ENCODE results near the gene TMEM131L. TPM values are rescaled to one million over a fixed set of nuclear protein-coding genes. Genes with fewer than 3 reads are reported as not detected.
"Not testable (repeated sequence)": the region's sequence is repeated elsewhere in the genome, so short reads cannot be mapped to it uniquely, and the experiment has no call there.

TMEM131L gene
- total and polyA plus RNA-seq, 2 donors (not counting 3 experiments of a cell fraction or from before 2014, with no cell fraction given) = 7.7 to 21.2 TPM

- Histone ChIP-seq H3K4me2 (ENCODE audit: insufficient read depth, low read length) (no peak overlapping the region), H3K27ac (ENCODE audit: insufficient read depth, low read depth, low read length) (no peak overlapping the region), H3K9ac (replicated peaks; ENCODE audit: extremely low read depth, insufficient read depth, low read length) (no peak overlapping the region), H2AFZ (ENCODE audit: low read depth, low read length) (no peak overlapping the region), H4K20me1 (replicated peaks; ENCODE audit: control insufficient read depth, extremely low read depth, insufficient read depth, low read length) (no peaks in the 10 kb centered on the region), H3K36me3 (ENCODE audit: control insufficient read depth in 2 of 2, extremely low read depth in 1 of 2, insufficient read depth in 2 of 2, low read length in 2 of 2) (no peaks in the 10 kb centered on the region), H3K9me1 (replicated peaks; ENCODE audit: control insufficient read depth, extremely low read depth, insufficient read depth, low read length) (no peaks in the 10 kb centered on the region), H3K4me3 (replicated peaks in 1 of 3; ENCODE audit: insufficient read depth in 1 of 3, low read depth in 1 of 3, low read length in 3 of 3) (no peak overlapping the region), H3K4me1 (ENCODE audit: control insufficient read depth, extremely low read depth, insufficient read depth, low read length) (no peaks in the 10 kb centered on the region), H3K9me3 (replicated peaks; ENCODE audit: control insufficient read depth, insufficient read depth, low read length) (no peaks in the 10 kb centered on the region), H3K79me2 (ENCODE audit: control insufficient read depth, insufficient read depth, low read length) (no peaks in the 10 kb centered on the region), H3K27me3 (ENCODE audit: control insufficient read depth in 2 of 2, insufficient read depth in 2 of 2, low read length in 2 of 2) (no peaks in the 10 kb centered on the region)
- intact Hi-C loops (cut with micrococcal nuclease) (no loop called here), dilution Hi-C loops (cut with MboI; ENCODE audit: extremely low pct_ligation_motif_present, low sequenced_read_pairs) (no loop called here)
- no peak for FAIRE-seq
- TF ChIP-seq EZH2 (IDR thresholded peaks at IDR 0.05; ENCODE audit: borderline replicate concordance, low read depth, low read length, severe bottlenecking) (no peak), POLR2AphosphoS5 (IDR thresholded peaks at IDR 0.05; ENCODE audit: insufficient read depth, low read depth, low read length) (no peak), FOS (IDR thresholded peaks at IDR 0.05; ENCODE audit: borderline replicate concordance, insufficient read depth, low read length) (no peak), MAX (IDR thresholded peaks at IDR 0.05; ENCODE audit: insufficient read depth, insufficient read length) (no peak), MYC (IDR thresholded peaks at IDR 0.05; ENCODE audit: low read depth, low read length) (no peak), JUN (IDR thresholded peaks at IDR 0.05; ENCODE audit: borderline replicate concordance, insufficient read depth, insufficient read length, low read depth) (no peak), CTCF (IDR thresholded peaks at IDR 0.05; ENCODE audit: extremely low read depth in 1 of 2, insufficient read depth in 1 of 2, low read depth in 1 of 2, low read length in 2 of 2) (no peak), GATA2 (IDR thresholded peaks at IDR 0.05; ENCODE audit: insufficient read depth, insufficient read length, low read depth, low read length) (no peak), POLR2A (IDR thresholded peaks at IDR 0.05; ENCODE audit: low read depth, low read length) (no peak)
- CTCF ChIA-PET = no interaction called here
- BruUV-seq (replicated peaks) = no TSS peak
- POLR2A ChIA-PET = no interaction called here
- no peak for DNase-seq (ENCODE audit: low read depth, low spot score)
Measured at GRCh38 chr4:153458969-153459368, 7.2 kb upstream of the TMEM131L start.

GRCh38 chr4:153461549-153461948, 4.6 kb upstream of the TMEM131L start:
- intact Hi-C loops (cut with micrococcal nuclease); H4K20me1 ChIP-seq (replicated peaks; ENCODE audit: control insufficient read depth, extremely low read depth, insufficient read depth, low read length); DNase-seq (ENCODE audit: low read depth, low spot score); H3K9me3 ChIP-seq (replicated peaks; ENCODE audit: control insufficient read depth, insufficient read depth, low read length); H3K9ac ChIP-seq (replicated peaks; ENCODE audit: extremely low read depth, insufficient read depth, low read length); H3K36me3 ChIP-seq (ENCODE audit: control insufficient read depth in 2 of 2, extremely low read depth in 1 of 2, insufficient read depth in 2 of 2, low read length in 2 of 2); H3K4me3 ChIP-seq (replicated peaks in 1 of 3; ENCODE audit: insufficient read depth in 1 of 3, low read depth in 1 of 3, low read length in 3 of 3); CTCF ChIA-PET; H2AFZ ChIP-seq (ENCODE audit: low read depth, low read length); dilution Hi-C loops (cut with MboI; ENCODE audit: extremely low pct_ligation_motif_present, low sequenced_read_pairs); H3K9me1 ChIP-seq (replicated peaks; ENCODE audit: control insufficient read depth, extremely low read depth, insufficient read depth, low read length); H3K27ac ChIP-seq (ENCODE audit: insufficient read depth, low read depth, low read length); H3K27me3 ChIP-seq (ENCODE audit: control insufficient read depth in 2 of 2, insufficient read depth in 2 of 2, low read length in 2 of 2); H3K79me2 ChIP-seq (ENCODE audit: control insufficient read depth, insufficient read depth, low read length); FAIRE-seq; POLR2A ChIA-PET; H3K4me1 ChIP-seq (ENCODE audit: control insufficient read depth, extremely low read depth, insufficient read depth, low read length); BruUV-seq (replicated peaks); H3K4me2 ChIP-seq (ENCODE audit: insufficient read depth, low read length): not testable (repeated sequence)

Data from endothelial cell of umbilical vein (primary cell).